HG03342 (cell line): ENCODE data around the gene CSTPP1.
"Not testable (repeated sequence)": the region's sequence is repeated elsewhere in the genome, so short reads cannot be mapped to it uniquely, and the experiment has no call there.

Experiments
- ATAC-seq: cut with Tn5 transposase; IDR thresholded peaks from one replicate; pipeline ENCODE4 v1.9.1; 2021; ENCODE audit warnings: mild to moderate bottlenecking, moderate library complexity; ENCODE audit not compliant: unreplicated experiment

Gene CSTPP1

GRCh38 chr11:47034091-47034490, 97.5 kb downstream of the CSTPP1 start:
- ATAC-seq = no peak

- ATAC-seq = no peak
Observed at GRCh38 chr11:47035108-47035507, 98.5 kb downstream of the CSTPP1 start.

GRCh38 chr11:47044119-47044518, 107.6 kb downstream of the CSTPP1 start:
- no peak for ATAC-seq

GRCh38 chr11:47047972-47048371, 111.4 kb downstream of the CSTPP1 start:
- no peak for ATAC-seq

GRCh38 chr11:47050284-47050683, 113.7 kb downstream of the CSTPP1 start:
- no peak for ATAC-seq

- ATAC-seq = no peak
Observed at GRCh38 chr11:47051217-47051616, 114.7 kb downstream of the CSTPP1 start.

GRCh38 chr11:47052165-47052564, 115.6 kb downstream of the CSTPP1 start:
- ATAC-seq = no peak

GRCh38 chr11:47052576-47052975, 116.0 kb downstream of the CSTPP1 start:
- ATAC-seq = no peak

- ATAC-seq = no peak
Observed at GRCh38 chr11:47055534-47055933, 119.0 kb downstream of the CSTPP1 start.

GRCh38 chr11:47056261-47056915, 119.8 kb downstream of the CSTPP1 start:
- ATAC-seq = no peak

GRCh38 chr11:47057365-47057764, 120.8 kb downstream of the CSTPP1 start:
- ATAC-seq = no peak

- ATAC-seq = no peak
Observed at GRCh38 chr11:47060807-47061206, 124.2 kb downstream of the CSTPP1 start.

GRCh38 chr11:47061429-47062178, 125.0 kb downstream of the CSTPP1 start:
- no peak for ATAC-seq

- no peak for ATAC-seq
Observed at GRCh38 chr11:47062736-47063135, 126.2 kb downstream of the CSTPP1 start.

- no peak for ATAC-seq
Observed at GRCh38 chr11:47067401-47067800, 130.8 kb downstream of the CSTPP1 start.

- ATAC-seq = no peak
Observed at GRCh38 chr11:47070769-47071168, 134.2 kb downstream of the CSTPP1 start.

- no peak for ATAC-seq
Observed at GRCh38 chr11:47071341-47071740, 134.8 kb downstream of the CSTPP1 start.

- ATAC-seq = no peak
Observed at GRCh38 chr11:47071791-47072261, 135.3 kb downstream of the CSTPP1 start.

GRCh38 chr11:47078751-47079521, 142.4 kb downstream of the CSTPP1 start:
- no peak for ATAC-seq

GRCh38 chr11:47080775-47081174, 144.2 kb downstream of the CSTPP1 start:
- not testable (repeated sequence) for ATAC-seq

- ATAC-seq = no peak
Observed at GRCh38 chr11:47083913-47084312, 147.4 kb downstream of the CSTPP1 start.

- no peak for ATAC-seq
Observed at GRCh38 chr11:47087801-47088200, 151.2 kb downstream of the CSTPP1 start.
